ENCODE measurements around the gene SIK3. TPM values are rescaled to one million over a fixed set of nuclear protein-coding genes. Genes with fewer than 3 reads are reported as not detected.
A peak's percentile ranks its signal among the peaks of the same experiment; 100 is the strongest.

SIK3 gene
- total RNA-seq, 1 experiment from 2014 or later: 31.4 TPM

DNA sequence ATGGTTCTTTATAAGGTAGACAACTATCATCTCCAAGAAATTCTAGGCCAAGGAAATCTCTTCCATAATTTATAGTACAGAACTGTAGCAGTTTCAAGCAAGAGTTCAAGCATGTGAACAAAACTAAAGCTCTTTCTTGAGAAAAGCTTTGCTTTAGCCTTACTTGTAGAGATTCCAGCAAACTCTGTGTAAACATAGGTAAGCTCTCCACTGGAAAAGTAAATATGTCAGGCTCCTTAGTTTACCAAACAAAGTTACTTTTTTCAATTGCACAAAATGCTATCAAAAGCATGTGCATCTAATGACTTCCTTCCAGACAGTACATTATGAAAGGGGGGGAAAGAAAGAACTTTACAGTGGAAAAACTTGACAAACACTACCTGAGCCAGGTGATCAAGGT, 125.0 kb downstream of the SIK3 start:
- peaks cover 3% of the 10 kb centered on the region for H3K4me1 ChIP-seq (ENCODE audit: insufficient read depth, low read length)
- no peak overlapping the region for H2BK120ac ChIP-seq (ENCODE audit: low read depth, low read length, poor library complexity, severe bottlenecking)
- H4K5ac ChIP-seq (ENCODE audit: insufficient read length, low read depth, low read length): no peak overlapping the region
- no peaks in the 10 kb centered on the region for H3K23me2 ChIP-seq (ENCODE audit: insufficient read length, low read depth, low read length, poor library complexity, severe bottlenecking)
- H3K9me3 ChIP-seq (ENCODE audit: control insufficient read depth, low read depth, low read length): no peaks in the 10 kb centered on the region
- H4K8ac ChIP-seq (replicated peaks; ENCODE audit: insufficient read length, low read depth, low read length): no peak overlapping the region
- no peak overlapping the region for H3K9ac ChIP-seq (ENCODE audit: extremely low read depth, insufficient read length, low read length)
- H3K27ac ChIP-seq (ENCODE audit: insufficient read length, low read depth, low read length): no peak overlapping the region
- H4K91ac ChIP-seq (ENCODE audit: insufficient read length, low read depth, low read length): no peak overlapping the region
- TF ChIP-seq, protein P1, sequence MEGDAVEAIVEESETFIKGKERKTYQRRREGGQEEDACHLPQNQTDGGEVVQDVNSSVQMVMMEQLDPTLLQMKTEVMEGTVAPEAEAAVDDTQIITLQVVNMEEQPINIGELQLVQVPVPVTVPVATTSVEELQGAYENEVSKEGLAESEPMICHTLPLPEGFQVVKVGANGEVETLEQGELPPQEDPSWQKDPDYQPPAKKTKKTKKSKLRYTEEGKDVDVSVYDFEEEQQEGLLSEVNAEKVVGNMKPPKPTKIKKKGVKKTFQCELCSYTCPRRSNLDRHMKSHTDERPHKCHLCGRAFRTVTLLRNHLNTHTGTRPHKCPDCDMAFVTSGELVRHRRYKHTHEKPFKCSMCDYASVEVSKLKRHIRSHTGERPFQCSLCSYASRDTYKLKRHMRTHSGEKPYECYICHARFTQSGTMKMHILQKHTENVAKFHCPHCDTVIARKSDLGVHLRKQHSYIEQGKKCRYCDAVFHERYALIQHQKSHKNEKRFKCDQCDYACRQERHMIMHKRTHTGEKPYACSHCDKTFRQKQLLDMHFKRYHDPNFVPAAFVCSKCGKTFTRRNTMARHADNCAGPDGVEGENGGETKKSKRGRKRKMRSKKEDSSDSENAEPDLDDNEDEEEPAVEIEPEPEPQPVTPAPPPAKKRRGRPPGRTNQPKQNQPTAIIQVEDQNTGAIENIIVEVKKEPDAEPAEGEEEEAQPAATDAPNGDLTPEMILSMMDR (conservative IDR thresholded peaks at IDR 0.05): no peak
- no peak overlapping the region for H2BK12ac ChIP-seq (ENCODE audit: insufficient read length, low read depth, low read length)
- no peak overlapping the region for H2BK20ac ChIP-seq (ENCODE audit: low read depth, low read length, poor library complexity, severe bottlenecking)
- Mint-ChIP-seq H3K36me3 (ENCODE audit: insufficient read depth in 1 of 3, low read depth in 3 of 3) (no peaks in the 10 kb centered on the region), H3K4me1 (peaks cover 28 to 33% of the 10 kb centered on the region in 2 experiments), H3K27me3 (ENCODE audit: low read depth) (no peaks in the 10 kb centered on the region), H3K27ac (peak overlapping the region in 1 of 3 experiments; percentile 12; a peak in 1 of 7 replicates), H3K9me3 (no peaks in the 10 kb centered on the region), H3K4me3 (no peak overlapping the region)
- no peak for DNase-seq
- no peak overlapping the region for H2AFZ ChIP-seq (ENCODE audit: low read length)
- H2BK15ac ChIP-seq (ENCODE audit: low read depth, low read length): no peak overlapping the region
- no peak overlapping the region for H2BK5ac ChIP-seq (ENCODE audit: insufficient read length, low read length)
- no peak overlapping the region for H3T11ph ChIP-seq (ENCODE audit: low read length)
- H3K56ac ChIP-seq (ENCODE audit: insufficient read length, low read depth, low read length): no peak overlapping the region
- no peaks in the 10 kb centered on the region for H3K79me1 ChIP-seq (ENCODE audit: insufficient read depth, low read depth, low read length, poor library complexity, severe bottlenecking)
- H3K4me2 ChIP-seq (ENCODE audit: insufficient read depth, insufficient read length, low read length): no peak overlapping the region
- H3K79me2 ChIP-seq (ENCODE audit: insufficient read depth, low read length): no peaks in the 10 kb centered on the region; the same call in 1 of the 2 replicates
- H3K4ac ChIP-seq (ENCODE audit: low read depth, low read length): no peak overlapping the region
- H3K27me3 ChIP-seq (ENCODE audit: insufficient read depth, low read length): no peaks in the 10 kb centered on the region
- no peaks in the 10 kb centered on the region for H4K20me1 ChIP-seq (ENCODE audit: control insufficient read depth, insufficient read depth, insufficient read length)
- no peak overlapping the region for H3K18ac ChIP-seq (ENCODE audit: insufficient read length, low read depth, low read length)
- no peak overlapping the region for H3K23ac ChIP-seq (ENCODE audit: insufficient read length, low read depth, low read length)
- no peak overlapping the region for H3K14ac ChIP-seq (ENCODE audit: insufficient read depth, low read length)
- H2AK5ac ChIP-seq (ENCODE audit: insufficient read length, low read length): no peak overlapping the region
